GM21619 (cell line): ENCODE measurements around the gene DST.

Experiments used
- ATAC-seq: cut with Tn5 transposase; IDR thresholded peaks from one replicate; pipeline ENCODE4 v1.9.1; 2021; ENCODE audit not compliant: unreplicated experiment

DST gene

DNA sequence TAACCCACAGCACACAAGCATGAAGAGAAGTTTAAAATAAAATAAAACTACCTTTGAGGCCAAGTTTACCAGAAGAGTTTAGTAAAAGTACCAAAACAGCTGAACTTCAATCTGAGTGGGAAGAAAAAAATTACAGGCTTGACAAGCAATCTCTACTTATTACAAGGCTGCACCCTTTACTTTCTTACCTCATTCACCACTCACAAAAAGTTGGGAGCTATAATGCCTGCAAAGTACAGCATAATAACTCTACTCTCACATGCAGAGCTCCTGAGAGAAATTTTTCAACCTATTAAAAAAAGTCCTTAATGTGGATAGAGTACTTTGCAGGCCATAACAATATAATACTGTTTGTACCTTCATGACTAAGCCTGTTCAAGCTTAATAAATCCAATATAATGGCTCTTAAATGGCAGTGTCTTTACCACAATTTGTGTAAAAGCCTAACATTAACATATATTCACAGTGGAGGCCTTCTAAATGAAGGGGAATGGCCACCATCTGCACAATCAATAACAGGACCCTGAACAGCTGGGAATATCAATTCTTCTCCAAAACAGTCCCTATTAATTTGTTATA is 103.1 kb downstream of the DST start:
- ATAC-seq: no peak

DNA sequence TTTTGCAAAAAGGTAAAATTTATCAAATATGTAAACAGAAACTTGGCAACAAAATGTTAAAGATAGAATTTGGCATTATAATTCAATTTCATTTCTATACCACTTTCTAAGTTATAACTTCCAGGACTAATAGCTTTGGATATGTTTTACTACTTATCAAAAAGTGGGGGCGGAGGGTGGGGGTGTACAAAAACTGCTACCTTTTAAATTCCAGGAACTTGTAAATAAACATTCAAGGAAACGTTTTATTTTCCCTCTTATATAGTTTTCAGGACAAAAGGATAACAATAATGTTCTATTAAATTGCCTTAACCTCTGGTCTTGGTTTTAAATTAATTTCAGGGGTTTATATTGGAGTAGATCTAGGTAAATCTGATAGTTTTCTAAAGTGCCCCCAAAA is 103.8 kb downstream of the DST start:
- ATAC-seq: no peak

DNA sequence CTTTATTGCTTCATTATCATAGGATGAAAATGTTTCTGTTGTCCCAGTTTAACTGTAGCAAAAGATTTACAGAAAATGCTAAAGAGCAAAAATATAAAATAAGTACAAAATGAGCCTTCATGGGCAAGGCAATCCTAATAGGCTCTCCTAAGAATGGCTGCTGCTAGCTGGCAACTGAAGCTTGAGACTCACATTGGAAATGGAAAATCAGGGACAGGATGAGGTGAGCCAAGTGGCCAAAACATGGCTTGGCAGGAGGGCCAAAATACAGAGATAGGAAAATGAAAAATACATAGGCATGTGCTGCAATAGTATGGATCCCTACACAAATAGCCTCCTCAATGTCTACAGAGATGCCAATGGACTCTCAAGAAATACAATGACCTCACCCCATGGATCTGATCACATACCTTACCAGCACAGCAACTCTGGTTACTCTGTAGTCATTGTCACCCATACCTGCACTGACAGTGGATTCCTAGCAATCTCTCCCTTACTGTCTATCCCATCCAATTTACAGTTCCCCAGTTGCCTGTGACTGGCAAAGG is 105.4 kb downstream of the DST start:
- ATAC-seq: no peak

DNA sequence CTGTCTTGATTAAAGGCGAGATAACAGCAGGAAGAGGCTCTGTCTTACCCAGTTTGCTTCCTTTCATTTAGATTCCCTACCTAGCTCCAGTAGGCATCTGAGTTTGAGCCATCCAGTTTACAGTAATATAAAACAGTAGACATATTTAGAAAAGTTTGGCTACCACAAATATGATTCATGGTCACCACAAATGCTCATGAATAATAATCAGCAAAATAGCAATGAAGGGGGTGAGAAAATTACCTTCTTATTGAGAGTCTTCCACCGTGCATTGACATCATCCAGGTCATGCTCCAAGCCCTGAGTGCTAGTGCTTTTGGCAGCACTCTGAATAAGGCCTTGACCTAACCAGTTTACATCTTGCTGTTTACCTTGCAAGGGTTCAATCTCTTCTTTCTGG is 106.2 kb downstream of the DST start:
- ATAC-seq: no peak

DNA sequence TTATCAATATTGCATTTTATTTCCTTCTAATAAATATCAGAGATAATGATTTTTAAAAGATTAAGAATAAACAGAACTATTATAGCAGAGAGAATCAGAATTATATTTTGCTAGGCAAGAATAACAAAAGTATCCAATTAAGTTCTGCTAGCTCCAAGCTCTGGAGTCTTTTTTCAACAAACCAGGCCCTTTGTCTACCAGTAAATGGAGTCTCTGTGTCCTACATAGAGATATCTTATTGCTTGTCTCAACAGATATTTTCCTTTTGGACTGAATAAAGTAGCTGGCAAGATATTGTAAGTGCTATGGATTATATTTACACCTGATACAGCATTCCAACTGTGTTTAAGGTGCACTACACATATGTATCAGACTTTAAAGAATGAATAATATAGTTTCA is 107.1 kb downstream of the DST start:
- no peak for ATAC-seq

DNA sequence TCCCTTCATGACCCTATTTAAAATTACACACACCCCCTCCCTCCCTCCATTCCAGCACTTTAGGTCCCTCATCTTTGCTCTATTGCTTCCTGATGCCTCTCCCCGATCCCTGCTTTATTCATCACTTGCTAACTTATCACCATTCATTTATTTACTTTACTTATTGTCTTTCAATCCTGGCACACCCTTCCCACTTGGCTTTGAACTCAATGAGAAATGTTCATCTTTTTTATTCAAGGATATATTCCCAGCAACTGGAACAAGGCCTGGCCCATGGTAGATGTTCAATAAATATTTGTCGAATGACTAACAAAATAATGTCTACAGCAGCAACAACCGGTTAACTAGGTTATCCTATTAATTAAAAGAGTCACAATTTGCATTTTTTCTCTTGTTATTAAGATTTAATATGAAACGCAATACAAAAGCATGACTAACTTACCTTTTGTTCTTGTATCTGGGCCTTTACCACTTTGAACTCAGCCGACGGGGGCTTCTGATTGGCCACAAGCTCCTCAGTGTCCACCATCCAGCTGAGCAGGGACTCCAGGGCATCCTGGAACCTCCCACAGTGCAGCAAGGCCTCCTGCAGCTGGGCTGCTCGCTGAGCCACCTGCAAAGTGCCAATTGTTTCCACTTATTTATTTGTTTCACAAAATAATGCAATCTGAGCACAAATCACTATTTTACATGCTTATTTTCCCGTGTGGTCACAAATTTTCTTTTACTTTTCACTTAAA is 107.8 kb downstream of the DST start:
- ATAC-seq: no peak

DNA sequence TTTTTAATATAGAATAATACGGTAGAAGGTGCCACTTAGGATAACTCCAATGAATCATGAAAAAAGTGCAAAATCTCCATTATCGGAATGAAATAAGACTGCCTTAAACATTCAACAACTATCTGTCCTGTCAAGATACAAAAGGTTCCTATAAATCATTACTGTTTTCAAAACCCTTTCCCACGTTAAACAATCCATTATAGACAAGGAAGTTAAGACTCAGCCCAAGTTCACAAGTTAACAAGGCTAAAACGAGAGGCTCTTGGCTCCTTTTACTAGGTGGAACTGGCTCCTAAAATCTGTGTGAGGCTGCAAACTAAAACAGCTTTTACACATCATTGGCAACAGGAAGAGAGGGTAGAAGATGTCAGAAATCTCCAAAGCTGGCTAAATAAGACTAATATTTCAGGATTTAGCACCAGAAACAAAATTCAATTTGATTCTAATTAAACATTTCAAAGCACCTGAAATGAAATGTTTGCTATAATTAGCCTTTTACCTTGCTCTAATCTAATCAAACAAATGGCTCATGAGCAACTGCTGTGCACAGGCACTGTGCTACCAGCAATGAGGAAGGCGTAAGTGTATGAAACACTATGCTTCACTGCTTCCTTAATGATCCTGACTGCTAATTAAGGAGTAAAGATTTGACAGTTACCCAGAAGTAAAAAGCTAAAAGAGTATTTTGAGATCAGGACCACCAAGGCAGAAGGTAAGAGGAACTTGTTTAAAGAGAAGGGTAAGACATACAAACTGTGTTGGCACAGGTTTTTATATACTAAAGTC is 109.7 kb downstream of the DST start:
- ATAC-seq: no peak

DNA sequence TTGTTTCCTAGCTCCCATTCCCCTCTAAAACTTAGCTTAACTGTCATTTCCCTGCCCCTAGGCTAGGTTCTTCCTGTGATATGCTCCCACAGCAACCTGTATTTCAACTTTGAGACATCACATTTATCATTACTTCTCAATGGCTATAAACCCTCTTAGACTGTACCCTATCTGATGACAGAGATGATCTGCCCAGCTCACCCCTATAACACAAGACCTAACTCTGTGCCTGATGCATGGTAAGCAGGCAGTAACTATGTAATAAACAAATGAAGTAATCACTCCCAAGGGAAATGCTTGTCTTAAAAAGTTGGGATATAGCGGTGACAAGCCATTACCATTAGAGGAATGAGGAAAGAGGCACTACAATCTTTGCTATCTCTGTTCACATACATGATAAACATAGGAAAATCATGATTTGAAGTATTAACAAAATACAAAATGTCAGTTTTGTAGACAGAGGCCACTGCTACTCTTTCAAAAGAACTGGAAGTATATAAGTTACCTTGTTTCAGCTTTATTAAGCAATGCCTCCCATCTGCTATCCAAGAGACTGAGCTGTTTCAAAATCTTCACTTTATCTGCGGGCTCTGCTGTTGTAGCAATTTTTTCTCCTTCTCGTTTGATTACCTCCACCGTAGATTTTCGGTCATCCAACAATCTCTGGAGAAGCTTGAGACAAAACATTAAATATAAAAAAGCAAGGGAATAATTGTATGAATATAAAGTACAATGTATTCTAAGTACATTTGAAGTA is 110.7 kb downstream of the DST start:
- ATAC-seq: no peak

DNA sequence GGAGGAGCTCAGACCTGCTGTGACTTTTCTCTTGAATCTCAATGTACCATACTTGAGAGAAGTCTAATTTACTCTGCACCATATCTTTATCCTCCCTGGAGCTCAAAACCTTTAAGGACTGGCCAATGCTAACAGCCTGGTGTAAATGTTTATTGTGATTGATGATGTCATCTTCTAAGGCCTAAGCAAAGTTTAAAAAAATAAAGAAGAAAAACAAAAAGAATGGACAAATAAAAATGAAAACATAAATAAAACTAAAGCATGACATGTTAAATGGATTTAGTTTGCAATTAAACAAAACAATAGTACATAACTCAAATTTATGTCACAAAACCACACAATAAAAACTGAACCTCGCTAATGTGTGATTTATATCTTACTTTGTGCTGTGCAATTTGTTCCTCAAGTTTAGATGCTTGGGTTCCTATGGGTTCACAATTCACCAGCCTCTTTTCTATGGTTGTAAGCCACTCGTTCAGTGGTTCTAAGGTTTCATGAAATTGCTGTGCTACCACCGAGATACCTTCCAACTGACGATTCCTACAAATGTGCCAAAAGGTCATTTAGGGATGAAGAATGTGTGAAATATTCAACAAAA is 113.0 kb downstream of the DST start:
- no peak for ATAC-seq

DNA sequence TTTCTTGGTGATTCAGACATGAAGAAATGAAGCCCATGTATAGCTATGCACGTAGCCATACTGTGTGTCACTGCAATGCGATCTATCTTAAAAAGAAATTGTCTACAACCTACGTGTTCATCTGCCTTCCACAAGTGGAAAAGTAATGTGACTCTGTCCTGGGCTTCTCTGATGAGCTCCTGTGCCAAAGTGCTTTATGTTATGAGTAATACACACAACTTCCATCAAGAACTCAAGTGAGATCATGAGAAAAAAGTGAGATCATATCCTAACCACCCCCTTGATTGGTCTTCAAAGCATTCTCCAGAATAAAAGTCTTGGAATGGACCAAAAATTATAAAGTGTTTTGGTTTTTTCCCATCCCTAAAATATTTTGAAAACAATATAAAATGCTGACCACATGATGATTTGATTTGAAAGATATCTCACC is 114.3 kb downstream of the DST start:
- no peak for ATAC-seq

DNA sequence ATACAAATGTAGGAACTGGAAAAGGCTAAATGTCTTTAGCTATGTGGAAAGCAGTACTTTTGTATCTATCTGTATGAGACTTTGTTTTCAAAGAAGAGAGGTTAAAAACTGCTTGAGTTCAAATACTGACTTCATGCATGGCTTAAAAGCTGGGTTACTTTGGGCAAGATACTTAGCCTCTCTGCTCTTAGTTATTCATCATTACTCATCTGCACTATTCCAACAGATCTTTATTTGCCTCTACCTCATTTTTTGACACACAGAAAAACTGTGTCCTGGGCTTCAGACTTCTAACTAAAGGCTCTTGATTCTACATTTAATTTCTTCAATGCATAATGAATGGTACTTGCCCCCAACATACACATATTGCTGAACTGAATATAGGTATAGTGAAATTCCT is 114.8 kb downstream of the DST start:
- no peak for ATAC-seq

DNA sequence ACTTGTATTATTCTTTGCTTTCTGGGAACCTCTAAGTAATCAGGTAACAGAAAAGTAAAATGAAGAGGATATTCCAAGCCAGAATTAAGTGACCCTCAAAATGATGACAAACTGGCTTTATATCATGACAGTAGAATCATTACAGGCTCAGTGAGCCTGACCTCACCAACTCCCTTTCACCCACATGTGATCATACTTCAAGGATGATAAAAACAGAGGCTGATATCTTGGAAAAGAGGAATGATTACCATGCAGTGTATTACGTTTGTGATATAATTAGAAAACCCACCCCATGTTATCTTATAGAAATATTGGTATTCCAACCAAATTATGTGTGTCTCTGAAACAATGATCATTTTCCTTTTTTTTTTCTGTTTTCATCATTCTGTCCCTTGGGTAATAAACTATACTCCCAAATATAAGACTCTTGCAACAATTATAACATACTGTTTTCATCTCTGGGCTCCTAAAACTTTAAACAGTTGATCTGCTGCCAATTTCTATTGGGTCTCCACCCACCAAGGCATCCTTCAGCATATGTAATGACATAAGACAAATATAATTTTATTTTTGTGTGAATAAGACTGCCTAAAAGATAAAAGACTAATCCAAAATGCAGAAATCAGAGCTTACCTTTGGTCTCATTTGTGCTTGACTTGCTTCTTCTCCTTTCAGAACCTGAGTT is 115.7 kb downstream of the DST start:
- ATAC-seq: no peak

DNA sequence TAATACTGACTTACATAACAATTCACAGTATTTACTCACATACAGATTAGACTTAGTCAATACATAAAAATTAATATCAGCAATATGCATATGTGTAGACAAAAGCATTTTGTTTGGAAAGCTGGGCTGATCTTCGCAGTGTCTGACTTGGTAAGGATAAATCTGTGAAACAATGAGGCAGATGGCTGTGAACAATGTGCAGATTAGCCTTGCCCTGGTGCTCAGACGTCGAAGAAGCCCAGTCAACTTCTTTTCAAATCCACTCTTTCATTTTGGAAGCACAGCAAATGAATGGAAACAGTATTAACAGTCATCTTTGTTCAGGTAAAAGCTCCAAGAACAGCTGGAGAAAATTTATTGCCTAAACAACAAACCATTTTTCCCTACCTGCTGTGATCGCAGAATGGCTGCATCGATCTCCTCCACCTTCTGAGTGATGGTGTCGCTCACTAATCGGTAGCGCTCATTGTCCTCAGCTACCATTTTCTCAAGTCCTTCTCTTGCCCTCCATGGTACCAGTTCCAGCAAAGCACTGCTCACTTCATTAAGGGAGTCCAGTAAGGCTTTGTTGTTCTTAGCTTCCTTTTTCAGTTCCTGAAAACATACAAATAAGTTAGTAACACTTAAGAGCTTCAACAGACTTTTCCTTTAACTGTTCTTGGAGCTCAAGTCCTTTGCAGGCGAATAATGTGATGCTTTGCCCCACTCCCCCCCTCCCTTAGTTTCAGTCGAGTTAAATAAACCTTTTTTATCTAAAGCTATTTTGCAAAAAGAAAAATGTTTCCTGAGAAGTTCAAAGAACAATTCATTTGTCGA is 116.5 kb downstream of the DST start:
- no peak for ATAC-seq

DNA sequence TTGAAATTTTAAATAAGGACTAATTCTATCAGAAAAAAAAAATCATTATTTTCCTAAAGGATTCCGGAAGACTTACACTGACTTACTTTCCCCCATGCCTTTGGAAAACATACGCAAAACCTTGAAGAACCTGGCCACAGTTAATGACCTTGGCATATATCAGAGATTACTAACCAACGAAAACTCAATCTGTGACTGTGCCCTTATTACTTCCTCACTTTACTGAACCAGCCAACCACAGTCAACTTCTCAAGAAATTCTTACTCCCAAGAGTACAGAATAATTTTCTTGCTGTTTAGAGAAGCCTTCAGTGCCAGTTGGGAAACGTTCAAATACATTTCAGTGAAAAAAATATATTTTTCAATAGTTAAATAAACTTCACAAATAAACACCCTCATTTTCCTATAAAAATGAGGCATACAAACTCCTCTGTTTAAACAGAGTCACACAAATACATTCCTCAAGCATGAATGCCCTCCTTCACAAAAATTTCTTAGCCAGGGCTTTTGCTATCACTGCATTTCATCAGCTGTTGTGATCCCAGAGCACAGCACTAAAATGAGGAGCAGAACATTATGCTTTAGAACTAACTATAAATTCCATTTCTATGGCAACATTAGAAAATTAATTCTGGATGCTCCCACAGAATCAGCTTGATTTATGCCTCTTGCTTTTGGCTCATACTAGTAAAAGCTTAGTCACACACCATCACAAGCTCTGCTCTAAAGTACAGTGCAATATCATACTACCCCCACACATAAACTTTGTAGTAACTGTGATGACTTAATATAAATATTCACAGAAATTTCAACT is 117.6 kb downstream of the DST start:
- ATAC-seq: no peak

DNA sequence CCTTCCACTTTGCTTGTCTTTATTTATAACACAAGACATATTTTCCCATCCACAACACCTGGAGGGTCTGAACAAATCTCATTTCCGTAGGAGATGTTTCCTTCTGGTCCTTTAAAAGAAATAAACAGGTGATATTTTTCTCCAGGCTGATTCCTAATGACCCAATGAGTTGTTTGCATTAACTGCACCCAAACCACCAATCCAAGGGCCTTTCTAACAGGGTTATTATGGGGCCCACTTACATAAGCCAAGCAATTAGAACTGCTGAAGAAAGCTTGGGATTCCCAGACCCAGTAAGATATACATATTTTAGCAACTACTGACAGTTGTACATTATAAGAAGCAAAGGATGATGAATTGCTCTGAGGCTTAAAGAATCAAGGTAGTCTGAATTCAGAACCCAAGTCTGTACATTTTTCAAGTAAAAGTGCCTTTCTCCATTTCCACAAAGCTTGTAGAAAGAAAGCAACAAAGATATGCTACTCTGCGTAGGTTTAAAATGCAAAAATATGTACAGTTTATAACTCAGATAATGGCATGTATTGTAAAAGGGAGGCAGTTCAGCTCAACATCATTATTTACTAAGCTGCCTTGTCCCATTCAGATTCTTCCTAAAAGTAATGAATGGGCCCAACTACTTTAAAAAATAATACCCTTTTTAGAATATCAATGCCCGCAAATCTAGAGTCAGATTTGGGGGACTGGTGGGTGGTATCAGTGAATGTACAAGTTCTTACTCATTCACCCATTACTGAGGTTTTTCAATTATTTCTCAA is 120.0 kb downstream of the DST start:
- ATAC-seq: no peak

DNA sequence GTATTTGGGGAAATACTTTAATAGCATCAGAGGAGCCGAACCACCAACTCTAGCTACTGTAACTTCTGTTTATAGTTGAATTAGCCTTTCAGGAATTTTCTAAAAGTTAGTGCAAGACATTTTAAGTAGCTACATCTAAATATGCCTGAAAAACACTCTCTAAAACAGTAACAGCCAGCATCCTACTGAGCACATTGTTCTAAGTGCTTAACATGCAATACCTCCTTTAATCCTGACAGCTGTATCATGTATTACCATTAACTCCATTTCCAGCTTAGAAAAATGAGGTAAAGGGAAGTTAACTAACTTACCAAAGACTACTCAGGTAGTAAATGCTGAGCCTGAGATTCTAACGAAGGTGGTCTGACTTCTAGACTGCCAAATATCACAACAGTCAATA is 120.7 kb downstream of the DST start:
- ATAC-seq: no peak

DNA sequence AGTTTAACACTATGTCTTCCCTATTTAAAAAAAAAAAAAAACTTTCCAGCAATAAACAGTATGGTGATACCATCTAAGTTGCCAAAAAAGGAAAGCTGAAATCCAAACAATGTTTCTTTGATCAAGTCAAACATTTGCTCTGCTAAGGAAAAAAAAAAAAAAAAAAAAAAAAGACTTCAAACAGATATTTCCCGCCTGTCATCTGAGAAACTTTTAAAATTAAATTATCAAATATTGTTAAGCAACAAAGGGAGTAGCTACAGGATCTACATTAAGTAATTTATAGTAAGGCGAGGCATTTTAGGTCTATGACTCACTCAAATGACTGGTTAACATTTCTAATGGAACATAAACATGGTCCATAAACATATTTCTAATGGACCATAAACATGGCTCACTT is 121.2 kb downstream of the DST start:
- no peak for ATAC-seq

DNA sequence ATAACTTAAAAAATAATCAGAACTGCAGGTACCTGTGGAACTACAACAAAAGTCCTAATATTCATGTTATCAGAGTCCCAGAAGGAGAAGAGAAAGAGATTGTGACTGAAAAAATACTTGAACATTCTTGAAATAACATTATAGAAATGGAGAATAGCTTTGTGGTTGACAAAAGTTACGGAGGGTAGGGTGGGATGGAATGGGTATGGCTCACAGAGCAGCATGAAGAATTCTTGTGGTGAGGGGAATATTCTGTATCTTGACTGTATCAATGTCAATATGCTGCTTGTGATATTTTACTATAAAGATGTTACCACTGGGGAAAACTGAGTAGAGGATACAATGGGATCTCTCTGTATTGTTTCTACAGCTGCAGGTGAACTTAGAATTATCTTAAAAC is 122.5 kb downstream of the DST start:
- ATAC-seq: no peak
